ENCODE results near the gene GDF15.

DNA sequence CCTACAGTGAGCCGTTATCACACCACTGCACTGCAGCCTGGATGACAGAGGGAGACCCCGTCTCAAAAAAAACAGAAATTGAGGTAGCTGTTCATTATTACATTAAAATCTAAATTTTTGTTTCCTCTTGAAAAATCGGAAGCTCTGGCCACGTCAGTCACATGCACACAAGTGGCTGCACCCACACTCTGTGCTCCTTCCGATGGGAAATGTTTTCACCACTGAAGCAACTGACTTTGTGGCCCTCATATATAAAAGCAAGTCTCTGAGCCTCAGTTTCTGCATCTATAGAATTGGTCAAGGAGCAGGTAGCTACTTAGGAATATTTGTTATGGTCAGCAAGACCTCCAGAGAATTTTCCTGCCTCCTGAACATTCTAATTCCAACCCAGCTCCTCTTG, 7.0 kb downstream of the GDF15 start:
- TF ChIP-seq, protein P1, sequence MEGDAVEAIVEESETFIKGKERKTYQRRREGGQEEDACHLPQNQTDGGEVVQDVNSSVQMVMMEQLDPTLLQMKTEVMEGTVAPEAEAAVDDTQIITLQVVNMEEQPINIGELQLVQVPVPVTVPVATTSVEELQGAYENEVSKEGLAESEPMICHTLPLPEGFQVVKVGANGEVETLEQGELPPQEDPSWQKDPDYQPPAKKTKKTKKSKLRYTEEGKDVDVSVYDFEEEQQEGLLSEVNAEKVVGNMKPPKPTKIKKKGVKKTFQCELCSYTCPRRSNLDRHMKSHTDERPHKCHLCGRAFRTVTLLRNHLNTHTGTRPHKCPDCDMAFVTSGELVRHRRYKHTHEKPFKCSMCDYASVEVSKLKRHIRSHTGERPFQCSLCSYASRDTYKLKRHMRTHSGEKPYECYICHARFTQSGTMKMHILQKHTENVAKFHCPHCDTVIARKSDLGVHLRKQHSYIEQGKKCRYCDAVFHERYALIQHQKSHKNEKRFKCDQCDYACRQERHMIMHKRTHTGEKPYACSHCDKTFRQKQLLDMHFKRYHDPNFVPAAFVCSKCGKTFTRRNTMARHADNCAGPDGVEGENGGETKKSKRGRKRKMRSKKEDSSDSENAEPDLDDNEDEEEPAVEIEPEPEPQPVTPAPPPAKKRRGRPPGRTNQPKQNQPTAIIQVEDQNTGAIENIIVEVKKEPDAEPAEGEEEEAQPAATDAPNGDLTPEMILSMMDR (IDR thresholded peaks at IDR 0.05) = no peak
- no peak for TF ChIP-seq POLR2A (IDR thresholded peaks at IDR 0.05)
